Panc1 (cell line): ENCODE data around the gene RAB18. TPM values are rescaled to one million over a fixed set of nuclear protein-coding genes. Genes with fewer than 3 reads are reported as not detected.

ENCODE experiments used
- ATAC-seq: fragments of 200-7000 bp; cut with Tn5 transposase; 2 replicates; pipeline ENCODE4 v1.9.1; 2020; ENCODE audit warnings: mild to moderate bottlenecking, moderate library complexity
- BruUV-seq: library from RNA; stranded (reverse); fragments of 400-500 nt; replicated peaks from 2 replicates; lab custom pipeline; 2021; lab: Mats Ljungman, UMichigan
- CTCF ChIA-PET: fragments of 300-600 bp; sonication (Branson Sonifier 250); formaldehyde crosslinking; loops from one replicate; lab custom pipeline; 2022; ENCODE audit warnings: antibody characterized with exemption; lab: Charles Lee
- POLR2A ChIA-PET: fragments of 300-600 bp; sonication (Branson Sonifier 250); formaldehyde crosslinking; loops from one replicate; lab custom pipeline; 2022; ENCODE audit warnings: antibody characterized with exemption; lab: Charles Lee
- DNase-seq: peaks from one replicate; pipeline ENCODE4 v3.0.0-alpha.2; 2010; ENCODE audit warnings: low read depth, low spot score
- H3K27ac ChIP-seq: 2 replicates; pipeline ENCODE4 v1.5.1; 2011; ENCODE audit warnings: mild to moderate bottlenecking, low read length, inconsistent platforms
- H3K27me3 ChIP-seq: fragments of 200-500 bp; sonication (Bioruptor generic); 2 replicates; pipeline ENCODE4 v1.6.0; 2014; ENCODE audit warnings: low read length, inconsistent platforms; ENCODE audit not compliant: control insufficient read depth, insufficient read depth
- H3K36me3 ChIP-seq: fragments of 200-500 bp; sonication (Bioruptor generic); 2 replicates; pipeline ENCODE4 v1.5.1; 2014; ENCODE audit warnings: inconsistent platforms, mild to moderate bottlenecking, low read length, moderate library complexity; ENCODE audit not compliant: control insufficient read depth, insufficient read depth
- H3K4me1 ChIP-seq: 2 replicates; pipeline ENCODE4 v1.5.1; 2011; ENCODE audit warnings: inconsistent platforms, mild to moderate bottlenecking, low read length, moderate library complexity; ENCODE audit not compliant: control insufficient read depth, insufficient read depth
- H3K4me3 ChIP-seq, 2 experiments: 2 replicates each; pipeline ENCODE4 v1.5.1; 2011 to 2012; ENCODE audit warnings: low read depth in 2 of 2, low read length in 2 of 2, mild to moderate bottlenecking in 2 of 2, inconsistent platforms in 1 of 2, moderate library complexity in 1 of 2
- H3K9me3 ChIP-seq: fragments of 200-500 bp; sonication (Bioruptor generic); 2 replicates; pipeline ENCODE4 v1.5.1; 2014; ENCODE audit warnings: low read depth, mild to moderate bottlenecking, inconsistent platforms, low read length, moderate library complexity; ENCODE audit not compliant: control insufficient read depth, insufficient read depth
- POLR2AphosphoS5 ChIP-seq: IDR thresholded peaks from 2 replicates; pipeline ENCODE4 v1.6.1; 2012; ENCODE audit warnings: mild to moderate bottlenecking, low read depth, low read length, moderate library complexity
- SIN3A ChIP-seq: IDR thresholded peaks from 2 replicates; pipeline ENCODE4 v1.6.1; 2012; ENCODE audit warnings: low read depth, mild to moderate bottlenecking, low read length, moderate library complexity, borderline replicate concordance; ENCODE audit not compliant: insufficient read depth
- TCF7L2 ChIP-seq: IDR thresholded peaks from 2 replicates; pipeline ENCODE4 v1.6.1; 2011; ENCODE audit warnings: mild to moderate bottlenecking, low read depth, low read length, inconsistent platforms
- in situ Hi-C: cut with HindIII; loops from 2 replicates; pipeline ENCODE4 v1.10.0; 2016; ENCODE audit warnings: low sequenced_read_pairs, low pct_unique_long_range_greater_than_20kb
- intact Hi-C: fragments of 100-400 bp; cut with micrococcal nuclease; formaldehyde crosslinking; loops from one replicate; pipeline ENCODE4 v1.10.0; 2022; ENCODE audit not compliant: unreplicated experiment
- total RNA-seq: library from RNA; stranded (reverse); gene quantifications from one replicate; pipeline ENCODE4 v1.2.1, GENCODE V29; 2021; ENCODE audit not compliant: unreplicated experiment
- TF ChIP-seq, protein P1 (sequence below), 2 experiments: IDR thresholded peaks; 2 replicates each; pipeline ENCODE4 v1.6.1; 2011 to 2012; ENCODE audit warnings: low read depth in 2 of 2, control low read depth in 1 of 2, low read length in 1 of 2, mild to moderate bottlenecking in 1 of 2, moderate library complexity in 1 of 2; ENCODE audit not compliant: insufficient read depth in 1 of 2
- TF ChIP-seq, protein P2 (sequence below): fragments of 450-650 bp; IDR thresholded peaks from 2 replicates; pipeline ENCODE4 v1.5.1; 2017; ENCODE audit warnings: mild to moderate bottlenecking

The RAB18 gene
- total RNA-seq, 1 experiment from 2014 or later: 55.4 TPM

DNA sequence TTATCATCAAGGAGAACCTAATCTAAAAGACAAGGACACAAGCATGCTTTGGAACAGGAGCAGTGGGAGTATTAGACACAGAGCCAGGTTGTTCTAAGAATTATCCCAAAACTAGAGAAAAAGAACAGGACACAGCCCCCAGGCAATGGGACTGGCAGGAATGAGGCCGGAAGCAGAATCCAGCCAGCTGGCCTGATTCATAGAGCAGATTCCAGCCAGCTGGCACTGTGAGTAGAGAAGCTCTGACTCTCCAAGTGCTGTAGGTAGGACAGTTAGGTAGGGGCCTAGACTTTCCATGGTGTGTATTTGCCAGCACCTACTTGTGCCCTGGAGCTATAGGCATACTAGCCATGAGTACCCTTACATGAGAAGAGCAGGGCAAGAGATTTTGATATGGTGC lies 13.3 kb upstream of the RAB18 start:
- H3K4me1 ChIP-seq: no peaks in the 10 kb centered on the region
- no peak overlapping the region for H3K27ac ChIP-seq
- ChIA-PET CTCF (no interaction called here), POLR2A (no interaction called here)
- BruUV-seq: no TSS peak
- ATAC-seq (no peak), DNase-seq (no peak)
- TF ChIP-seq, protein P1, sequence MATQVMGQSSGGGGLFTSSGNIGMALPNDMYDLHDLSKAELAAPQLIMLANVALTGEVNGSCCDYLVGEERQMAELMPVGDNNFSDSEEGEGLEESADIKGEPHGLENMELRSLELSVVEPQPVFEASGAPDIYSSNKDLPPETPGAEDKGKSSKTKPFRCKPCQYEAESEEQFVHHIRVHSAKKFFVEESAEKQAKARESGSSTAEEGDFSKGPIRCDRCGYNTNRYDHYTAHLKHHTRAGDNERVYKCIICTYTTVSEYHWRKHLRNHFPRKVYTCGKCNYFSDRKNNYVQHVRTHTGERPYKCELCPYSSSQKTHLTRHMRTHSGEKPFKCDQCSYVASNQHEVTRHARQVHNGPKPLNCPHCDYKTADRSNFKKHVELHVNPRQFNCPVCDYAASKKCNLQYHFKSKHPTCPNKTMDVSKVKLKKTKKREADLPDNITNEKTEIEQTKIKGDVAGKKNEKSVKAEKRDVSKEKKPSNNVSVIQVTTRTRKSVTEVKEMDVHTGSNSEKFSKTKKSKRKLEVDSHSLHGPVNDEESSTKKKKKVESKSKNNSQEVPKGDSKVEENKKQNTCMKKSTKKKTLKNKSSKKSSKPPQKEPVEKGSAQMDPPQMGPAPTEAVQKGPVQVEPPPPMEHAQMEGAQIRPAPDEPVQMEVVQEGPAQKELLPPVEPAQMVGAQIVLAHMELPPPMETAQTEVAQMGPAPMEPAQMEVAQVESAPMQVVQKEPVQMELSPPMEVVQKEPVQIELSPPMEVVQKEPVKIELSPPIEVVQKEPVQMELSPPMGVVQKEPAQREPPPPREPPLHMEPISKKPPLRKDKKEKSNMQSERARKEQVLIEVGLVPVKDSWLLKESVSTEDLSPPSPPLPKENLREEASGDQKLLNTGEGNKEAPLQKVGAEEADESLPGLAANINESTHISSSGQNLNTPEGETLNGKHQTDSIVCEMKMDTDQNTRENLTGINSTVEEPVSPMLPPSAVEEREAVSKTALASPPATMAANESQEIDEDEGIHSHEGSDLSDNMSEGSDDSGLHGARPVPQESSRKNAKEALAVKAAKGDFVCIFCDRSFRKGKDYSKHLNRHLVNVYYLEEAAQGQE (IDR thresholded peaks at IDR 0.05; ENCODE audit: insufficient read depth in 1 of 2, low read depth in 2 of 2, low read length in 1 of 2): no peak
- TF ChIP-seq TCF7L2 (no peak), SIN3A (no peak)
- TF ChIP-seq, protein P2, sequence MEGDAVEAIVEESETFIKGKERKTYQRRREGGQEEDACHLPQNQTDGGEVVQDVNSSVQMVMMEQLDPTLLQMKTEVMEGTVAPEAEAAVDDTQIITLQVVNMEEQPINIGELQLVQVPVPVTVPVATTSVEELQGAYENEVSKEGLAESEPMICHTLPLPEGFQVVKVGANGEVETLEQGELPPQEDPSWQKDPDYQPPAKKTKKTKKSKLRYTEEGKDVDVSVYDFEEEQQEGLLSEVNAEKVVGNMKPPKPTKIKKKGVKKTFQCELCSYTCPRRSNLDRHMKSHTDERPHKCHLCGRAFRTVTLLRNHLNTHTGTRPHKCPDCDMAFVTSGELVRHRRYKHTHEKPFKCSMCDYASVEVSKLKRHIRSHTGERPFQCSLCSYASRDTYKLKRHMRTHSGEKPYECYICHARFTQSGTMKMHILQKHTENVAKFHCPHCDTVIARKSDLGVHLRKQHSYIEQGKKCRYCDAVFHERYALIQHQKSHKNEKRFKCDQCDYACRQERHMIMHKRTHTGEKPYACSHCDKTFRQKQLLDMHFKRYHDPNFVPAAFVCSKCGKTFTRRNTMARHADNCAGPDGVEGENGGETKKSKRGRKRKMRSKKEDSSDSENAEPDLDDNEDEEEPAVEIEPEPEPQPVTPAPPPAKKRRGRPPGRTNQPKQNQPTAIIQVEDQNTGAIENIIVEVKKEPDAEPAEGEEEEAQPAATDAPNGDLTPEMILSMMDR: no peak
- no peaks in the 10 kb centered on the region for H3K27me3 ChIP-seq
- H3K4me3 ChIP-seq: no peak overlapping the region
- intact Hi-C loops: no loop called here
- H3K9me3 ChIP-seq: no peaks in the 10 kb centered on the region; the same call in 1 of the 2 replicates
- H3K36me3 ChIP-seq: no peaks in the 10 kb centered on the region
- in situ Hi-C loops: no loop called here

DNA sequence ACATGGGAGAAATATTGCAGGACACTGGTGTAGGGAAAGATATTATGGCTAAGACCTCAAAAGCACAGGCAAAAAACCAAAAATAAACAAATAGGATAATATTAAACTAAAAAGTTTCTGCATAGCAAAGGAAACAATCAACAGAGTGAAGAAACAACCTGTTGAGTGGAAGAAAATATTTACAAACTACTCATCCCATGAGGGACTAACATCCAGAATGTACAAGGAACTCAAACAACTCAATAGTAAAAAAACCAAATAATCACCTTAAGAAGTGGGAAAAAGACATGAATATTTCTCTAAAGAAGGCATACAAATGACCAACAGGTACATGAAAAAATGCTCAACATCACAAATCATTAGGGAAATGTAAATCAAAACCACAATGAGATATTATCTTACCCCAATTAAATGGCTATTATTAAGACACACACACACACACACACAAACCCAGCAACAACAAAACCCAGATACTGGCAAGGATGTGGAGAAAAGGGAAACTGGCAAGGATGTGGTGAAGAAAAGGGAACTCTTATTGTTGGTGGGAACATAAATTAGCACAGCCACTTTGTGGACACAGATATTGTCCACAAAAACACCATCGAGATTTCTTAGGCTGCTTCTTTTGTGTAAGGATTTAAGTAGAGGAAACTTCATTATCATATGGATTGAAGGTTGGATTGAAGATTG lies 9.8 kb upstream of the RAB18 start:
- intact Hi-C loops (no loop called here), in situ Hi-C loops (no loop called here)
- no peak for DNase-seq
- H3K36me3 ChIP-seq: no peaks in the 10 kb centered on the region
- ChIA-PET POLR2A (no interaction called here), CTCF (no interaction called here)
- no TSS peak for BruUV-seq
- TF ChIP-seq, protein P1 (IDR thresholded peaks at IDR 0.05; ENCODE audit: insufficient read depth in 1 of 2, low read depth in 2 of 2, low read length in 1 of 2): no peak
- TF ChIP-seq, protein P2: no peak
- TF ChIP-seq TCF7L2: no peak
- no peak for TF ChIP-seq SIN3A
- no peak for TF ChIP-seq POLR2AphosphoS5
- no peak for ATAC-seq
- no peaks in the 10 kb centered on the region for H3K4me1 ChIP-seq
- no peak overlapping the region for H3K27ac ChIP-seq
- no peaks in the 10 kb centered on the region for H3K27me3 ChIP-seq
- H3K9me3 ChIP-seq: no peaks in the 10 kb centered on the region; the same call in 1 of the 2 replicates
- no peak overlapping the region for H3K4me3 ChIP-seq
